Measurements from ENCODE around the gene LRP6.
"Not testable (repeated sequence)": the region's sequence is repeated elsewhere in the genome, so short reads cannot be mapped to it uniquely, and the experiment has no call there.

LRP6 gene

GRCh38 chr12:12115514-12115913 lies 151.3 kb downstream of the LRP6 start:
- Histone ChIP-seq H3K36me3 (ENCODE audit: control insufficient read depth in 1 of 2, insufficient read depth in 2 of 2, low read length in 2 of 2) (peaks cover 0 to 6% of the 10 kb centered on the region in 2 donors), H3K4me3 (ENCODE audit: low read depth in 1 of 2, low read length in 2 of 2) (no peak overlapping the region), H3K9me3 (ENCODE audit: control insufficient read depth in 1 of 2, low read length in 2 of 2) (no peaks in the 10 kb centered on the region), H3K27ac (ENCODE audit: low read depth, low read length) (no peak overlapping the region), H3K27me3 (ENCODE audit: control insufficient read depth in 1 of 2, insufficient read depth in 2 of 2, low read length in 2 of 2) (no peaks in the 10 kb centered on the region), H3K4me1 (ENCODE audit: control insufficient read depth in 1 of 2, insufficient read depth in 2 of 2, low read length in 2 of 2) (no peaks in the 10 kb centered on the region), H3K9ac (ENCODE audit: low read depth in 1 of 2, low read length in 2 of 2) (no peak overlapping the region)

GRCh38 chr12:12110923-12111555 lies 155.8 kb downstream of the LRP6 start:
- not testable (repeated sequence) for H3K9ac ChIP-seq (ENCODE audit: low read depth in 1 of 2, low read length in 2 of 2); H3K36me3 ChIP-seq (ENCODE audit: control insufficient read depth in 1 of 2, insufficient read depth in 2 of 2, low read length in 2 of 2); H3K27ac ChIP-seq (ENCODE audit: low read depth, low read length); H3K4me3 ChIP-seq (ENCODE audit: low read depth in 1 of 2, low read length in 2 of 2); H3K27me3 ChIP-seq (ENCODE audit: control insufficient read depth in 1 of 2, insufficient read depth in 2 of 2, low read length in 2 of 2); H3K4me1 ChIP-seq (ENCODE audit: control insufficient read depth in 1 of 2, insufficient read depth in 2 of 2, low read length in 2 of 2)
- H3K9me3 ChIP-seq (ENCODE audit: control insufficient read depth in 1 of 2, low read length in 2 of 2) = peaks cover 12 to 16% of the 10 kb centered on the region in 2 donors

GRCh38 chr12:12108441-12109058 lies 158.3 kb downstream of the LRP6 start:
- no peak overlapping the region for H3K27ac ChIP-seq (ENCODE audit: low read depth, low read length)
- H3K36me3 ChIP-seq (ENCODE audit: control insufficient read depth in 1 of 2, insufficient read depth in 2 of 2, low read length in 2 of 2) = no peaks in the 10 kb centered on the region
- H3K4me1 ChIP-seq (ENCODE audit: control insufficient read depth in 1 of 2, insufficient read depth in 2 of 2, low read length in 2 of 2) = no peaks in the 10 kb centered on the region
- no peak overlapping the region for H3K9ac ChIP-seq (ENCODE audit: low read depth in 1 of 2, low read length in 2 of 2)
- no peak overlapping the region for H3K4me3 ChIP-seq (ENCODE audit: low read depth in 1 of 2, low read length in 2 of 2)
- no peaks in the 10 kb centered on the region for H3K27me3 ChIP-seq (ENCODE audit: control insufficient read depth in 1 of 2, insufficient read depth in 2 of 2, low read length in 2 of 2)
- peaks cover 12 to 21% of the 10 kb centered on the region in 2 donors for H3K9me3 ChIP-seq (ENCODE audit: control insufficient read depth in 1 of 2, low read length in 2 of 2)

- no peaks in the 10 kb centered on the region for H3K36me3 ChIP-seq (ENCODE audit: control insufficient read depth in 1 of 2, insufficient read depth in 2 of 2, low read length in 2 of 2)
- no peaks in the 10 kb centered on the region for H3K4me1 ChIP-seq (ENCODE audit: control insufficient read depth in 1 of 2, insufficient read depth in 2 of 2, low read length in 2 of 2)
Observed at GRCh38 chr12:12107678-12108077, 159.2 kb downstream of the LRP6 start.

GRCh38 chr12:12099102-12099501 lies 167.7 kb downstream of the LRP6 start:
- H3K9me3 ChIP-seq (ENCODE audit: control insufficient read depth in 1 of 2, low read length in 2 of 2) = peaks cover 0 to 3% of the 10 kb centered on the region in 2 donors
- H3K27ac ChIP-seq (ENCODE audit: low read depth, low read length) = no peak overlapping the region
- no peak overlapping the region for H3K9ac ChIP-seq (ENCODE audit: low read depth in 1 of 2, low read length in 2 of 2)
- H3K4me3 ChIP-seq (ENCODE audit: low read depth in 1 of 2, low read length in 2 of 2) = no peak overlapping the region
- H3K27me3 ChIP-seq (ENCODE audit: control insufficient read depth in 1 of 2, insufficient read depth in 2 of 2, low read length in 2 of 2) = no peaks in the 10 kb centered on the region
- H3K4me1 ChIP-seq (ENCODE audit: control insufficient read depth in 1 of 2, insufficient read depth in 2 of 2, low read length in 2 of 2) = no peaks in the 10 kb centered on the region
- peaks cover 20 to 40% of the 10 kb centered on the region in 2 donors for H3K36me3 ChIP-seq (ENCODE audit: control insufficient read depth in 1 of 2, insufficient read depth in 2 of 2, low read length in 2 of 2)

More at GRCh38 chr12:12107678-12108077, 159.2 kb downstream of the LRP6 start:
- H3K9ac ChIP-seq (ENCODE audit: low read depth in 1 of 2, low read length in 2 of 2) = no peak overlapping the region
- H3K27ac ChIP-seq (ENCODE audit: low read depth, low read length) = no peak overlapping the region
- H3K4me3 ChIP-seq (ENCODE audit: low read depth in 1 of 2, low read length in 2 of 2) = no peak overlapping the region
- H3K9me3 ChIP-seq (ENCODE audit: control insufficient read depth in 1 of 2, low read length in 2 of 2) = peaks cover 12 to 21% of the 10 kb centered on the region in 2 donors
- no peaks in the 10 kb centered on the region for H3K27me3 ChIP-seq (ENCODE audit: control insufficient read depth in 1 of 2, insufficient read depth in 2 of 2, low read length in 2 of 2)

- Histone ChIP-seq H3K36me3 (ENCODE audit: control insufficient read depth in 1 of 2, insufficient read depth in 2 of 2, low read length in 2 of 2) (peaks cover 20 to 41% of the 10 kb centered on the region in 2 donors), H3K9ac (ENCODE audit: low read depth in 1 of 2, low read length in 2 of 2) (no peak overlapping the region), H3K4me1 (ENCODE audit: control insufficient read depth in 1 of 2, insufficient read depth in 2 of 2, low read length in 2 of 2) (no peaks in the 10 kb centered on the region), H3K27ac (ENCODE audit: low read depth, low read length) (no peak overlapping the region), H3K9me3 (ENCODE audit: control insufficient read depth in 1 of 2, low read length in 2 of 2) (no peaks in the 10 kb centered on the region), H3K4me3 (ENCODE audit: low read depth in 1 of 2, low read length in 2 of 2) (no peak overlapping the region), H3K27me3 (ENCODE audit: control insufficient read depth in 1 of 2, insufficient read depth in 2 of 2, low read length in 2 of 2) (no peaks in the 10 kb centered on the region)
Observed at GRCh38 chr12:12098691-12099015, 168.2 kb downstream of the LRP6 start.

- H3K27me3 ChIP-seq (ENCODE audit: control insufficient read depth in 1 of 2, insufficient read depth in 2 of 2, low read length in 2 of 2) = no peaks in the 10 kb centered on the region
- no peak overlapping the region for H3K4me3 ChIP-seq (ENCODE audit: low read depth in 1 of 2, low read length in 2 of 2)
- peaks cover 20 to 41% of the 10 kb centered on the region in 2 donors for H3K36me3 ChIP-seq (ENCODE audit: control insufficient read depth in 1 of 2, insufficient read depth in 2 of 2, low read length in 2 of 2)
- no peak overlapping the region for H3K27ac ChIP-seq (ENCODE audit: low read depth, low read length)
- no peak overlapping the region for H3K9ac ChIP-seq (ENCODE audit: low read depth in 1 of 2, low read length in 2 of 2)
- H3K9me3 ChIP-seq (ENCODE audit: control insufficient read depth in 1 of 2, low read length in 2 of 2) = no peaks in the 10 kb centered on the region
- H3K4me1 ChIP-seq (ENCODE audit: control insufficient read depth in 1 of 2, insufficient read depth in 2 of 2, low read length in 2 of 2) = no peaks in the 10 kb centered on the region
Observed at GRCh38 chr12:12097891-12098690, 168.8 kb downstream of the LRP6 start.

GRCh38 chr12:12095021-12095420 lies 171.8 kb downstream of the LRP6 start:
- H3K36me3 ChIP-seq (ENCODE audit: control insufficient read depth in 1 of 2, insufficient read depth in 2 of 2, low read length in 2 of 2) = peaks cover 19 to 35% of the 10 kb centered on the region in 2 donors
- H3K9ac ChIP-seq (ENCODE audit: low read depth in 1 of 2, low read length in 2 of 2) = no peak overlapping the region
- H3K9me3 ChIP-seq (ENCODE audit: control insufficient read depth in 1 of 2, low read length in 2 of 2) = no peaks in the 10 kb centered on the region
- no peak overlapping the region for H3K27ac ChIP-seq (ENCODE audit: low read depth, low read length)
- H3K27me3 ChIP-seq (ENCODE audit: control insufficient read depth in 1 of 2, insufficient read depth in 2 of 2, low read length in 2 of 2) = no peaks in the 10 kb centered on the region
- H3K4me1 ChIP-seq (ENCODE audit: control insufficient read depth in 1 of 2, insufficient read depth in 2 of 2, low read length in 2 of 2) = peaks cover 0 to 3% of the 10 kb centered on the region in 2 donors
- H3K4me3 ChIP-seq (ENCODE audit: low read depth in 1 of 2, low read length in 2 of 2) = no peak overlapping the region

GRCh38 chr12:12094481-12094880 lies 172.4 kb downstream of the LRP6 start:
- H3K4me3 ChIP-seq (ENCODE audit: low read depth in 1 of 2, low read length in 2 of 2) = no peak overlapping the region
- H3K27me3 ChIP-seq (ENCODE audit: control insufficient read depth in 1 of 2, insufficient read depth in 2 of 2, low read length in 2 of 2) = no peaks in the 10 kb centered on the region
- H3K36me3 ChIP-seq (ENCODE audit: control insufficient read depth in 1 of 2, insufficient read depth in 2 of 2, low read length in 2 of 2) = peaks cover 19 to 34% of the 10 kb centered on the region in 2 donors
- peaks cover 0 to 3% of the 10 kb centered on the region in 2 donors for H3K4me1 ChIP-seq (ENCODE audit: control insufficient read depth in 1 of 2, insufficient read depth in 2 of 2, low read length in 2 of 2)
- no peaks in the 10 kb centered on the region for H3K9me3 ChIP-seq (ENCODE audit: control insufficient read depth in 1 of 2, low read length in 2 of 2)
- no peak overlapping the region for H3K27ac ChIP-seq (ENCODE audit: low read depth, low read length)
- H3K9ac ChIP-seq (ENCODE audit: low read depth in 1 of 2, low read length in 2 of 2) = no peak overlapping the region

GRCh38 chr12:12091977-12092663 lies 174.7 kb downstream of the LRP6 start:
- H3K9ac ChIP-seq (ENCODE audit: low read depth in 1 of 2, low read length in 2 of 2) = no peak overlapping the region
- H3K9me3 ChIP-seq (ENCODE audit: control insufficient read depth in 1 of 2, low read length in 2 of 2) = no peaks in the 10 kb centered on the region
- H3K27ac ChIP-seq (ENCODE audit: low read depth, low read length) = no peak overlapping the region
- no peaks in the 10 kb centered on the region for H3K27me3 ChIP-seq (ENCODE audit: control insufficient read depth in 1 of 2, insufficient read depth in 2 of 2, low read length in 2 of 2)
- peaks cover 0 to 3% of the 10 kb centered on the region in 2 donors for H3K4me1 ChIP-seq (ENCODE audit: control insufficient read depth in 1 of 2, insufficient read depth in 2 of 2, low read length in 2 of 2)
- H3K4me3 ChIP-seq (ENCODE audit: low read depth in 1 of 2, low read length in 2 of 2) = no peak overlapping the region
- H3K36me3 ChIP-seq (ENCODE audit: control insufficient read depth in 1 of 2, insufficient read depth in 2 of 2, low read length in 2 of 2) = peaks cover 16 to 31% of the 10 kb centered on the region in 2 donors
